ENCODE measurements around the gene CLDN10. TPM values are rescaled to one million over a fixed set of nuclear protein-coding genes. Genes with fewer than 3 reads are reported as not detected.
"Not testable (repeated sequence)": the region's sequence is repeated elsewhere in the genome, so short reads cannot be mapped to it uniquely, and the experiment has no call there.

Gene CLDN10
- total RNA-seq, 1 donor from 2014 or later: 1.2 TPM

GRCh38 chr13:95541911-95542474 lies 10.5 kb upstream of the CLDN10 start:
- DNase-seq: no peak

- no peak for DNase-seq
Measured at GRCh38 chr13:95544293-95544692, 8.2 kb upstream of the CLDN10 start.

GRCh38 chr13:95546919-95547318 lies 5.6 kb upstream of the CLDN10 start:
- no peak for DNase-seq

- no peak for DNase-seq
Measured at GRCh38 chr13:95547531-95548167, 4.9 kb upstream of the CLDN10 start.

- no peak for DNase-seq
Measured at GRCh38 chr13:95552208-95552538, 347 bp upstream of the CLDN10 start.

GRCh38 chr13:95553581-95554385 lies 1.3 kb downstream of the CLDN10 start:
- peak; percentile 19 for DNase-seq

GRCh38 chr13:95557013-95557412 lies 4.5 kb downstream of the CLDN10 start:
- DNase-seq: no peak

GRCh38 chr13:95559100-95559499 lies 6.6 kb downstream of the CLDN10 start:
- no peak for DNase-seq

GRCh38 chr13:95560387-95560786 lies 7.9 kb downstream of the CLDN10 start:
- DNase-seq: no peak

- no peak for DNase-seq
Measured at GRCh38 chr13:95564091-95564490, 11.6 kb downstream of the CLDN10 start.

- peak; percentile 66 for DNase-seq
Measured at GRCh38 chr13:95564733-95565291, 12.3 kb downstream of the CLDN10 start.

- DNase-seq: not testable (repeated sequence)
Measured at GRCh38 chr13:95565758-95566157, 13.2 kb downstream of the CLDN10 start.

GRCh38 chr13:95568131-95568530 lies 15.6 kb downstream of the CLDN10 start:
- DNase-seq: no peak

GRCh38 chr13:95570016-95570415 lies 17.5 kb downstream of the CLDN10 start:
- DNase-seq: no peak

- no peak for DNase-seq
Measured at GRCh38 chr13:95571941-95572340, 19.4 kb downstream of the CLDN10 start.

GRCh38 chr13:95573221-95573620 lies 20.7 kb downstream of the CLDN10 start:
- peak; percentile 46 for DNase-seq

- no peak for DNase-seq
Measured at GRCh38 chr13:95579303-95579702, 26.8 kb downstream of the CLDN10 start.

- no peak for DNase-seq
Measured at GRCh38 chr13:95585867-95586266, 33.3 kb downstream of the CLDN10 start.

- DNase-seq: no peak
Measured at GRCh38 chr13:95588134-95588533, 35.6 kb downstream of the CLDN10 start.

GRCh38 chr13:95588721-95589120 lies 36.2 kb downstream of the CLDN10 start:
- no peak for DNase-seq

- no peak for DNase-seq
Measured at GRCh38 chr13:95593462-95593861, 40.9 kb downstream of the CLDN10 start.

GRCh38 chr13:95596701-95597100 lies 44.2 kb downstream of the CLDN10 start:
- no peak for DNase-seq

GRCh38 chr13:95601216-95601615 lies 48.7 kb downstream of the CLDN10 start:
- peak; percentile 64 for DNase-seq

- no peak for DNase-seq
Measured at GRCh38 chr13:95601906-95602305, 49.4 kb downstream of the CLDN10 start.
